ENCODE results near the gene TOB1.

DNA sequence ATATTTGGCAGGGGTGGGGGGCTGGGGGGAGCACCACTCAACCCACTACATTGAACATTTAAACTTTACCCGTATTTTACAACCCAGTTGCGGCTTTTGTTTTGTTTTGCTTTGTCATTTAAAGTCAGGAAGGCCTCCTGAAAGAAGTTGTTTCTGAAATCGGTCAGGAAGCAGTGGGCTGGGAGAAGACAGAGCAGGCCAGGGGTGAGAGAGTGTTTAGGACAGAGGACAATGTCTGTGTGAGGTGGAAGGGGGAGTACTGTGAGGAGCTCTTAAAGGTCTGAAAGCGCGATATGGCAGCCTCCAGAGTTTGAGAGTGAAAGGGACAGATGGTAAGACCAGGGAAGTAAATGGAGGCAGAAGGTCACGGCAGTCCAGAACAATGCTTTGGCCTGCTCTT lies 36.8 kb downstream of the TOB1 start:
- TF ChIP-seq TAF1 (IDR thresholded peaks at IDR 0.05; ENCODE audit: borderline replicate concordance, low read depth, low read length) (no peak), POLR2AphosphoS5 (IDR thresholded peaks at IDR 0.05; ENCODE audit: low read depth, low read length) (no peak)

Measured in GM12892 (cell line).